ENCODE results near the gene AUTS2.

AUTS2 gene

DNA sequence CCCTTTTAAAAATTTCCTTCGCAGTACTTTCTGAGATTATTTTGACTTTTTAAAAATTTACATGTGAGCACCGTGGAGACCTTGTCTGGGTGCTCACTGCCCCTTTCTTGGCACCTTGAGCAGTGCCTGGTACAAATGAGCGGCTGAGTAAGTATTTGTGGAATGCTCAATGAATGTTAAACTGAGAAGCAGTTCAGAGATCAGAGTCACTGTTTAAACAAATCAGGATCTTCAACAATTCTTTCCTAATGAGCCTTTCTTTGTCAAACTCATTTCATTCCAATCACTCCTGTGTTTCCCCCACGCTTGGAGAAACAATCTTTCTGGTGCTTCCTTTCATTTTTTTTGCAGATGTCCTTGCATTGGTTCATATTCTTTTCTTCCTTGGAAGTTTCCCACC, 922.3 kb downstream of the AUTS2 start:
- no peak for TF ChIP-seq CTBP1 (IDR thresholded peaks at IDR 0.05; ENCODE audit: borderline replicate concordance)
- TF ChIP-seq BHLHE40 (IDR thresholded peaks at IDR 0.05; ENCODE audit: borderline replicate concordance), result no peak
- no peak for DNase-seq (ENCODE audit: extremely low spot score)
- POLR2A ChIA-PET, result no interaction called here
- CTCF ChIA-PET, result no interaction called here

DNA sequence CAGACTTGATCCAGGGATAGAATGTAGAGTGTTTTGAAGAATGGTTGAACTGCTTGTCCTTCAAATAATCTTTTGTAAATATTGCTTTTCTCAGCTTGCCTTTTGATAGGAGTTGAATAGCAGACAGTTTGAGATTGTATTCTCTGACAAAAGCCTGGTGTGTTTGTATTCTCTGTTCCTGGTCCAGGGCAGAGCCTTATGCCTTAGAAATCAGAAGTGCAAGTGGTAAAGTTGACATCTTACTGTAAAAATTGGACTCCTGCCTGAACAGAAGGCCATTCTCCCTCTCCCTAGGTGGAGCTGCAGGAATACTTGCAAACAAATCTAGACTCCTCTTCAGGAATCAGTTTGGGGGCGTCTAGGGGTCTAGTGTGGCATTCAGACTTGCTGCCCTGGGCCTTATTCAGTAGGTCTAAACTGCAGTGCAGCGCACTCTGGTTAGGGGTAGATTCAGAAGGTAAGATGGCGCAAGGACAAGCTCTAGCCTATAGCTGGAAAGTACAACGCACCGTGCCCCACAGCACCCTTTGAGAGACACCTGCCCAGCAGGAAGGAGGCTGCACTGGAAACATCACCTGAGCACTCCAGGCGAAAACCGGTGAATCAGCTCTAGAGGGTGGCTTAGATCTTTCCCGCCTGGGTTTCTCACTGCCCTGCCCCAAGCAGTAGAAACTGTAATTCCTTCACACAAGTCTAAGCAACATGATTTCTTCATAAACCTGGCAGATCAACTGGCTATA, 925.1 kb downstream of the AUTS2 start:
- no peak for DNase-seq (ENCODE audit: extremely low spot score)
- TF ChIP-seq SP1 (IDR thresholded peaks at IDR 0.05), result no peak
- no peak for TF ChIP-seq FOXA1 (IDR thresholded peaks at IDR 0.05)
- no peak for TF ChIP-seq ELF4 (IDR thresholded peaks at IDR 0.05)
- ChIA-PET POLR2A (no interaction called here), CTCF (no interaction called here)

DNA sequence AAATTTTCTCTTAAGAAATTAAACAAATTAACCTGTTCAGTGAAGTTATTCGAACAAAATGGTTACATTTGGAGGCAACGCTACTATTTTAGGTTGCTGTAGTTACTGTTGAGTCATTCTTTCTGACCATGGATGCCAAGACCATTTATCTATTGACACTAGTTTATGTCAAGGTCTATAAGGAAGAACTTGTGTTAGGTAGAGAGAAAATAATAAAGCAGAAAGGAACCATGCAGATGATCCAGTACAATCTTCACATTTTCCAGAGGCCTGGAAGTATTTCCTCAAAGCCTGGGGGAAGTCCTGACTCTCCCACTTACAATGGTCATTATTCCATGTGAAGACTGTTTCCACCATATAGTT, 925.7 kb downstream of the AUTS2 start:
- ChIA-PET POLR2A (no interaction called here), CTCF (no interaction called here)
- no peak for TF ChIP-seq FOXM1 (IDR thresholded peaks at IDR 0.05; ENCODE audit: borderline replicate concordance)
- no peak for TF ChIP-seq LEF1 (IDR thresholded peaks at IDR 0.05; ENCODE audit: borderline replicate concordance)
- TF ChIP-seq NFRKB (IDR thresholded peaks at IDR 0.05), result no peak
- no peak for TF ChIP-seq FOXA1 (IDR thresholded peaks at IDR 0.05)
- TF ChIP-seq ELF4 (IDR thresholded peaks at IDR 0.05), result no peak
- no peak for DNase-seq (ENCODE audit: extremely low spot score)

DNA sequence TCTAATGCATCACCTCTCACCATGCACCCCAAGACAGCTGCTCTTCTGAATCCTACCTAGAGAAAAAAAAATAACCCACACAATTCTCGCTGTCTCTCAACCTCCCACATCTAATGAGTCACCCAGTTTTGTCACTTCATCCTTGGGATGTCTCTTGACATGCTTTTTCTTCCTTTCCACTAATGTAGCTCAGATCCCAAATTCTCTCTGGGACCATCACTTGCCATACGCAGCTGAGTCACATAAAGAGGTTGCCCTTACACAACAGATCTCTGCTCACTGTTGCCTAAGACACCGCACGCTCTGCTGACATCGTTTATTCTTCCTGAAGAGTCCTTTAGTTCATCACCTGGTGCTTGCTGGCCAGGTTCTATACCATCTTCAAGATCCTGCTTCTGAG, 927.7 kb downstream of the AUTS2 start:
- ChIA-PET POLR2A (no interaction called here), CTCF (no interaction called here)

DNA sequence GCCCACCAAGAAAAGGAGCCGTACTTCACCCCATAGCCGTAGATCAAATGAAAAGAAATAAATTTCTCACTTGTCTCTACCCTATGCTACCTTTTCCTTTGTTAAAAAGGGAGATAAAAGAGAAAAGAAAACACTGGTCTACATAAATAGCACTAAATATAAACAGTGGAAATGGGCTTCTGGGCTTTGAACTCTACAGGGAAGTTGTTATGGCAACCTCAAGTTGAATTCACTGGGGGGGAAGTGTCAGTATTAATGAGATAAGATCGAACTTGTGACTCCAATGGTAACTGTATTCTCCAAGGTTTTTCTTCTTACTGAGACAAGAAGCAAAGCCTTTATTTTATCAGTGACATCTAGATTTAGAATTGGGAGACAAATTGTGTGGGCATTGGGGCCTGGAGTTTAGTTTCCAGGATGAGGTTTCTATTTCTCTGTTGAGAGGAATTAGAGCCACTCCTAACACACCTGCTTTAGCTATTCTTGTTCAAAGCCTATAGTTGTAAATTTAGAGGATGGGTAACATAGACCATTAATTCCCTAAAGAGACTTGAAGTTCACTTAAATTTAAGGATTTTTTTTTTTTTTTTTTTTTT, 929.3 kb downstream of the AUTS2 start:
- DNase-seq (ENCODE audit: extremely low spot score), result no peak
- ChIA-PET POLR2A (no interaction called here), CTCF (interaction anchor here (0.6 kb wide), 1 partner anchor 81 kb away, joined by 6 read pairs; no protein-coding TSS in a partner anchor)
- TF ChIP-seq ELF4 (IDR thresholded peaks at IDR 0.05), result no peak
- TF ChIP-seq CTBP1 (IDR thresholded peaks at IDR 0.05; ENCODE audit: borderline replicate concordance), result no peak
- TF ChIP-seq TARDBP (IDR thresholded peaks at IDR 0.05), result no peak
- TF ChIP-seq BHLHE40 (IDR thresholded peaks at IDR 0.05; ENCODE audit: borderline replicate concordance), result no peak
- TF ChIP-seq NFRKB (IDR thresholded peaks at IDR 0.05), result no peak
- TF ChIP-seq ZNF384 (IDR thresholded peaks at IDR 0.05), result no peak
- TF ChIP-seq, protein P1, sequence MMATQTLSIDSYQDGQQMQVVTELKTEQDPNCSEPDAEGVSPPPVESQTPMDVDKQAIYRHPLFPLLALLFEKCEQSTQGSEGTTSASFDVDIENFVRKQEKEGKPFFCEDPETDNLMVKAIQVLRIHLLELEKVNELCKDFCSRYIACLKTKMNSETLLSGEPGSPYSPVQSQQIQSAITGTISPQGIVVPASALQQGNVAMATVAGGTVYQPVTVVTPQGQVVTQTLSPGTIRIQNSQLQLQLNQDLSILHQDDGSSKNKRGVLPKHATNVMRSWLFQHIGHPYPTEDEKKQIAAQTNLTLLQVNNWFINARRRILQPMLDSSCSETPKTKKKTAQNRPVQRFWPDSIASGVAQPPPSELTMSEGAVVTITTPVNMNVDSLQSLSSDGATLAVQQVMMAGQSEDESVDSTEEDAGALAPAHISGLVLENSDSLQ (IDR thresholded peaks at IDR 0.05), result no peak
- TF ChIP-seq SUZ12 (IDR thresholded peaks at IDR 0.05), result no peak
- no peak for TF ChIP-seq HDGF (IDR thresholded peaks at IDR 0.05; ENCODE audit: borderline replicate concordance)
- no peak for TF ChIP-seq L3MBTL2 (conservative IDR thresholded peaks at IDR 0.05)
- no peak for TF ChIP-seq SP1 (IDR thresholded peaks at IDR 0.05)
- no peak for TF ChIP-seq LEF1 (IDR thresholded peaks at IDR 0.05; ENCODE audit: borderline replicate concordance)
- TF ChIP-seq ARNT (IDR thresholded peaks at IDR 0.05), result no peak
- no peak for TF ChIP-seq FOXA1 (IDR thresholded peaks at IDR 0.05)
- TF ChIP-seq FOXK2 (IDR thresholded peaks at IDR 0.05), result no peak
- TF ChIP-seq FOXM1 (IDR thresholded peaks at IDR 0.05; ENCODE audit: borderline replicate concordance), result no peak

More for the DNA sequence above, 927.7 kb downstream of the AUTS2 start:
- no peak for TF ChIP-seq LEF1 (IDR thresholded peaks at IDR 0.05; ENCODE audit: borderline replicate concordance)
- TF ChIP-seq SP1 (IDR thresholded peaks at IDR 0.05), result no peak
- TF ChIP-seq FOXM1 (IDR thresholded peaks at IDR 0.05; ENCODE audit: borderline replicate concordance), result no peak
- TF ChIP-seq TARDBP (IDR thresholded peaks at IDR 0.05), result no peak
- no peak for TF ChIP-seq FOXK2 (IDR thresholded peaks at IDR 0.05)
- no peak for TF ChIP-seq ZNF384 (IDR thresholded peaks at IDR 0.05)
- no peak for TF ChIP-seq FOXA1 (IDR thresholded peaks at IDR 0.05)
- no peak for TF ChIP-seq L3MBTL2 (conservative IDR thresholded peaks at IDR 0.05)
- no peak for TF ChIP-seq BHLHE40 (IDR thresholded peaks at IDR 0.05; ENCODE audit: borderline replicate concordance)
- no peak for TF ChIP-seq ELF4 (IDR thresholded peaks at IDR 0.05)
- no peak for TF ChIP-seq ARNT (IDR thresholded peaks at IDR 0.05)
- TF ChIP-seq HDGF (IDR thresholded peaks at IDR 0.05; ENCODE audit: borderline replicate concordance), result no peak
- TF ChIP-seq CTBP1 (IDR thresholded peaks at IDR 0.05; ENCODE audit: borderline replicate concordance), result no peak
- no peak for TF ChIP-seq NFRKB (IDR thresholded peaks at IDR 0.05)
- TF ChIP-seq, protein P1 (IDR thresholded peaks at IDR 0.05), result no peak
- no peak for TF ChIP-seq SUZ12 (IDR thresholded peaks at IDR 0.05)
- DNase-seq (ENCODE audit: extremely low spot score), result no peak

DNA sequence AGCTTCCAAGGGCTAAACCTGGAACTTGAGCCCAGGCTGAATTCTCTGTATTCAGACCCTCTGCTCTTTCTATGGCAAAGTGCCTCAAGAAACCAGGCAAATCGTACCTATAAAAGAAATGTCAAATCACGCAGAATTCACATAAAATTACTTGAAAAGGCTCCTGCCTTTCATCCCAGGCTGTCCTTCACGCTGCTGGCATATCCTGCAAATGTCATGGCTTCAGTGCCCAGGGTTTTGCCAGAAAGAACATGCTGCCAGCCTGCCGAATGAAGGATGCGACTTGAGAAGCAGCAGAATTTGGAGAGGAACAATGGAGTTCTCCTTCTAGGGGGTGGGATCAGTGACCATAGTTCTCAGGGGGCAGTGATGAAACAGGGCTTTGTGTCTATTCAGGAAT, 931.2 kb downstream of the AUTS2 start:
- DNase-seq (ENCODE audit: extremely low spot score), result no peak
- POLR2A ChIA-PET, result no interaction called here
- TF ChIP-seq ELF4 (IDR thresholded peaks at IDR 0.05) (no peak), ARNT (IDR thresholded peaks at IDR 0.05) (no peak)
- CTCF ChIA-PET, result no interaction called here

DNA sequence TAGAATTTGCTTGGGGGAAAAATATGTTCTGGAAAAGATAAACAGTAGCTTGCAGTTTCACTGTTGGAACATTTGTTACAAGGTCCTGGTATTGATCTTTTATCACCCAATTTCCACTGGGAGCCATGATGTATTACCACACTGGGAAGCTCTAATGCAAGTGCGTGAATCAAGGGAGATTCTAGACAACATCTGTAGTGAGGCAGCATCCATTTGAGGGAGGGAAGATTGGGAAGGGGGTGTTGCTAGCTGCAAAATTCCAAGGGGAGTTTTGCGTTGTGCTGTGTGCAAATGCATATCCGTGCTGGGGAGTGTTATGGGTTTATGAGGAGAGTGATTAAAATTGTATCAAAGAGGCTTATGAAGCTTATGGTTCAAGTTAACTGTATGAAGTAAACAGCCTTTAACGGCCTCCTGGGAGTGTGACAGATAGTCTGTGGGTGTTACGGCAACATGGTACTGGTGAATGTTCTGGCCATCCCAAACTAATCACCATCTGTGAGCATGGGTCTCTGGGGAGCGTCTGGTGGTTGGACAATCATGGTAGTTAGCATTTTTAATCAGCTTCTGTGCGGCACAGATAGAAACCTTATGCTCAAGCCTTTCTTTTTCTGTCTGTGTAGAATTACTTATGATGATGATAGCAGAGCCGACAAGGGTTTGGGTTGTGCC, 931.8 kb downstream of the AUTS2 start:
- ChIA-PET POLR2A (no interaction called here), CTCF (no interaction called here)
- no peak for TF ChIP-seq ARNT (IDR thresholded peaks at IDR 0.05)
- no peak for TF ChIP-seq LEF1 (IDR thresholded peaks at IDR 0.05; ENCODE audit: borderline replicate concordance)
- TF ChIP-seq SUZ12 (IDR thresholded peaks at IDR 0.05), result no peak
- TF ChIP-seq ZNF384 (IDR thresholded peaks at IDR 0.05), result no peak
- TF ChIP-seq L3MBTL2 (conservative IDR thresholded peaks at IDR 0.05), result no peak
- no peak for TF ChIP-seq FOXK2 (IDR thresholded peaks at IDR 0.05)
- no peak for TF ChIP-seq FOXA1 (IDR thresholded peaks at IDR 0.05)
- TF ChIP-seq TARDBP (IDR thresholded peaks at IDR 0.05), result no peak
- no peak for TF ChIP-seq HDGF (IDR thresholded peaks at IDR 0.05; ENCODE audit: borderline replicate concordance)
- TF ChIP-seq SP1 (IDR thresholded peaks at IDR 0.05), result no peak
- no peak for TF ChIP-seq CTBP1 (IDR thresholded peaks at IDR 0.05; ENCODE audit: borderline replicate concordance)
- TF ChIP-seq NFRKB (IDR thresholded peaks at IDR 0.05), result no peak
- TF ChIP-seq ELF4 (IDR thresholded peaks at IDR 0.05), result no peak
- TF ChIP-seq FOXM1 (IDR thresholded peaks at IDR 0.05; ENCODE audit: borderline replicate concordance), result no peak
- TF ChIP-seq, protein P1 (IDR thresholded peaks at IDR 0.05), result no peak
- DNase-seq (ENCODE audit: extremely low spot score), result no peak
